HG03280 (cell line): ENCODE measurements around the gene TBC1D17.

Experiments used
- ATAC-seq: cut with Tn5 transposase; IDR thresholded peaks from one replicate; pipeline ENCODE4 v1.9.1; 2021; ENCODE audit warnings: mild to moderate bottlenecking, moderate library complexity; ENCODE audit not compliant: unreplicated experiment

Gene TBC1D17

DNA sequence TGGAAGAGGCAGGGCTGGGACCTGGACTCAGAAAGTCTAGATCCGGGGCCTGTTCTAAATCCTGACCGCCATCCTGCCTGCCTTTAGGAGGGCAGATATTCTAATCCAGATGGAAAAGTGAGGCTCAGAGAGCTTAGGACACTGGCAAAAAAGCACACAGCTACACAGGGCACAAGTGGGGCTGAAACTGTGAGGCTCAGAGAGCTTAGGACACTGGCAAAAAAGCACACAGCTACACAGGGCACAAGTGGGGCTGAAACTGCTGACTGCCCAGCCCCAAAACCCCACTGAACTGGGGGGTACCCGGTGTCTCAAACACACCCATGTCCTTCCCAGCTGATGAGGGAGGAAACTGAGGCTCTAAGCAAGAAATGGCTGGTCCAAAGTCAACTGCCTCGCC is 2.3 kb upstream of the TBC1D17 start:
- no peak for ATAC-seq

DNA sequence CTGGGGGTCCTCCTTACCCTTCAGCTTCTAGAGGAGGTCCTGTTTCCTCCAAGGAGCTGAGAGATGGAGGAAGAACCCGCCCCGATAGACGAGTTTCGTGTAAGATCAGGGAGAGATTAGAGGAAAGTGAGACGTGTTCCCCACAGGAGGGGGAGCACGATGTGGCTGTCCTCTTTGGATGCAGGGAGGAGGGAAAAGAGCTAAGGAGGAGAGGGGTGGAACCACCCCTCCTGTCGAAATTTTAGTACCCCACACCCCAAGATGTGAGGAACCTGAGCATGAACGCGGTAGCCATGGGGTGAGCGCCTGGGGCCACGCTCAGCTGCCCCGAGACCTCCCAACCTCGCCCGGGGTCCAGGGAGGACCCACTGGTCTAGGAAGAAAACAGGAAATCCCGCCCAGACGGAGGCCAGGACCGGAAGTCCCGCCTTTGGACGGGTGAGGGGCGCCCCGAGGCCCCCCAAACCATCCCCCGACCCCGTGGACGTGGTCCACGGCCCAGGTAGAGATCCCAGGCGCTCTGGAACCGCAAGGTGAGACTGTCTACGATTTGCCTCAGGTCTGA is 1.6 kb upstream of the TBC1D17 start:
- no peak for ATAC-seq

GRCh38 chr19:49876422-49877019 is 981 bp upstream of the TBC1D17 start:
- ATAC-seq = peak; percentile 49

DNA sequence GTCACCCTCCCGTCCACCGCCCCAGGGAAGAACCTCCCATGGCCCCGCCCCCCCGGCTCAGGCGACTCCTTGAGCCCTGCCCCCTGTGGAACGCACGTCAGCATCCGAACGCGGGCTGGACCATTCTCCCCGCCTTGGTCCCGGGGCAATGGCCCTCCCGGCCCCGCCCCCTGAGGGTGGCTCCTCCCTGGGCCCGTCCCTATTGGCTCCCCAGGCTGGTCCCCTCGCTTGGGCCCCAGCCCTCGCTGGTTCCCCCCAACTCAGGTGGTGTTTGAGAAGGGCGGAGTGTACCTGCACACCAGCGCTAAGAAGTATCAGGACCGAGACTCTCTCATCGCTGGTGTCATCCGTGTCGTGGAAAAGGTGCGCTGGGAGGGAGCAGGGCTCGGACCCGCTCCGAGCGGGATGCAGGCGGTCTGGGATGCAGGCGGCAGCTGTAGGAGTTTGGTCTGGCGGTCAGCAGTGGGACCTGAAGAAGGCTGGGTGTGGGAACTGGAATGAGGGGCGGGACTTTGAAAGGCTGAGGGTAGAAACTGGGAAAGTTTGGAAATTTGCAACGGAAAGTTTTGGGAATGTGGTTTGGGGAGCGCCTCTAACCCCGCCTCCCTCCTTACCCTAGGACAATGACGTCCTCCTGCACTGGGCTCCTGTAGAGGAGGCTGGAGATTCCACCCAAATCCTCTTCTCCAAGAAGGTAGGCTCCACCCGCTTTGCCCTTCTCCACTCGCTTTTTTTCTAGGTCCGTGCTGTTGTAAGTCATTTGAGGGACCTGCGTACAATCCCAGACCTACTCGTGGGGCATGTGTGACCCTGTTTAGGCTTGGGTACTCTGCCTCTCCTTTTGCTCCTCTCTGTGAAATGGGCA is 609 bp downstream of the TBC1D17 start:
- peak; percentile 47 for ATAC-seq

- ATAC-seq = no peak
Measured at GRCh38 chr19:49878744-49879070, 1.2 kb downstream of the TBC1D17 start.

- no peak for ATAC-seq
Measured at GRCh38 chr19:49879243-49879963, 1.9 kb downstream of the TBC1D17 start.

- no peak for ATAC-seq
Measured at GRCh38 chr19:49880162-49880869, 2.8 kb downstream of the TBC1D17 start.

- no peak for ATAC-seq
Measured at GRCh38 chr19:49881186-49881585, 3.7 kb downstream of the TBC1D17 start.

DNA sequence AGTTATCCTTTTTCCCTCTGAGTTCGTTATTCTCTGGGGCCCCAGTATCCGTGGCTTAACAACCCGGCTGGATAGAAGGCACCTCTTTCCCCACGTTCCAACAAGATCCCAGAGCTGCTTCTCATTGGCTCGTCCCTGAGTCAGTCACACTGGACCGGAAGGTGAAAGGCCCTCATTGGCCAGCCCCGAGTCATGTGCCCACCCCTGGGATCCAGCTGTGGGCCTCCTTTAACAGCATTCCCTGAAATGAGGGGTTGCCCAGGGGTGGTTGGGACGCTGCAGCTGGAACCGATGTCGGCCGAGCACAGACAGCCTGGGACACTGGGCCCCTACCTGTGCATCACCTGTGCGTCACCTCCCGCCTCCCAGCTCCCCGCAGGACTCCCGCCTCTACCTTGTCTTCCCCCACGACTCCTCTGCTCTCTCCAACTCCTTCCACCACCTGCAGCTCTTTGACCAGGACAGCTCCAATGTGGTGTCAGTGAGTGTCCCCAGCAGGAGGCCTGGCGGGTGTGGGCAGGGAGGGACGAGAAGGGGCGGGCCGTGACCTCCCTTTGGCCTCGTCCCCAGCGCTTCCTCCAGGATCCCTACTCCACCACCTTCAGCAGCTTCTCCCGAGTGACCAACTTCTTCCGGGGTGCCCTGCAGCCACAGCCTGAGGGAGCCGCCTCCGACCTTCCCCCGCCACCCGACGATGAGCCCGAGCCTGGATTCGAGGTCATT is 4.3 kb downstream of the TBC1D17 start:
- no peak for ATAC-seq

- ATAC-seq = no peak
Measured at GRCh38 chr19:49882643-49883042, 5.1 kb downstream of the TBC1D17 start.

DNA sequence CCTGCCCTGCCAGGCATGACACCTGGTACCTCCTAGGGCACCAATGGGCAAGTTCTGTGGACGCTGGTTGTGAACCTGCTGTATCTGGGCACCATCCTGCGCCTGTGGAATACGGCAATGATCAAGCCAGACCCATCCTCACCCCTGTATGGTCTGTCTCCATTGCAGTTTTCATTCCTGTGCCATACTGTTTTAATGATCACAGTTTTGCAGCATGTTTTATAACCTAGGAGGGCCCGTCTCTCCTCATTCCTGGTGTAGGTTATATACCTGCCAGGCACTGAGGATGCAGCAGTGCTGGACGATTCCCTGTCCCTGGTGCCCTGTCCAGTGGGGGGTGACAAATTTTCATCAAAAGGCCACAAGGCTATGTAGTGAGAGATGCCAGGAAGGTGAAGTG is 5.6 kb downstream of the TBC1D17 start:
- no peak for ATAC-seq

- no peak for ATAC-seq
Measured at GRCh38 chr19:49884109-49884508, 6.6 kb downstream of the TBC1D17 start.

DNA sequence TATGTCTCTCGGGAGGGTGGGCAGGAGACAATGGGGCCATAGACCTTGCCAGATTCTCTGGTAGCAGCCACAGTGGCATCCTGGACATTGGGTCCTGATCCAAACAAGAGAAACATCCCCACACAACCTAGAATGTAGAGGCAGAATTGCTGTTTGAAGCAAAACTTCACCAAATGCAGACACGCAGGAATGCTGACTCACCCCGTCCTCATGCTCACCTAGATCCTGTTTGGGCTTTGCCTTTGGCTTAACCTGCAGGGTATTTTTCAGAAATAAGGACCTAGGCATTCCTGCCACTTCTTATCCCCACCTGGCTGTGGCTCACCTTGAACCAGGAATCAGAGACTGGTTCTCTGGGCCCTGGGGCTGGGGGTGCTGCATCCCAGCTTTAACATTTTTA is 7.3 kb downstream of the TBC1D17 start:
- no peak for ATAC-seq

DNA sequence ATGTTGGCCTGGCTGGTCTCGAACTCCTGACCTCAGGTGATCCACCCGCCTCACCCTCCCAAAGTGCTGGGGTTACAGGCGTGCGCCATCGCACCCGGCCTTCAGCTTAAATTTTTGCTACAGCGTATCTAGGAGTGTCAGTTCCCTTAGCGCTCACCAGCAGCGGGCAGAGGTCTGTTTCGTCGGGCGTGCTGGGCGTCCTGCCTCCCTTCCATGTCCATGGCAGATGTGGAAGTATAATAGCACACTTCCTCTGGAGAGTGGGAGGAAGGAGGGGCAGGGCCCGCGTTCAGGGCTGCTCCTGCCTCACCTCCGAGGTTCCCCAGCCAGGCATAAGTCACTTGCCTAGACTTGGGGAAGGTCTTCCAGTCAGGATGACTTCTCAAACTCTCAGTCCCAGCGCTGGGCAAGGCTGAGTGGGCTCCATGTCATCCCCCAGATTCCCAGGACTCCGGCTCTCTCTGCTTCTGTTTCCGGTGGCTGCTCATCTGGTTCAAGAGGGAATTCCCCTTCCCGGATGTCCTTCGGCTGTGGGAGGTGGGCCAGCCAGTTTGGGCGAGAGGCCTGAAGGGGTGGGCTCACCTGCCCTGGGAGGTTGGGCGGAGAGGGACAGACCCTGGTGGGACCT is 9.6 kb downstream of the TBC1D17 start:
- ATAC-seq = no peak

- ATAC-seq = no peak
Measured at GRCh38 chr19:49887665-49888509, 10.4 kb downstream of the TBC1D17 start.

DNA sequence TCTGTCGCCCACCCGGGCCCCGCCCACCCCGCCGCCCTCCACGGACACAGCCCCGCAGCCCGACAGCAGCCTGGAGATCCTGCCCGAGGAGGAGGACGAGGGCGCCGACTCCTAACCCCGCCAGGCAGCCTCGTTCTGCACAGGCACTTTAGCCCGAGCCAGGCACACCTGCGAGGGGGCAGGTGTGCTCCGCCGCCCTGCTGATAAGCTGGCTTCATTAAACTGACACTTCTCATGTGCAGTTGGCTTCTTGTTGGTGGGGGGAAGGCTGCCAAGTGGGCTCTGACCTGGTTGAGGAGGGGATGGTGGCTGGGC is 11.0 kb downstream of the TBC1D17 start:
- no peak for ATAC-seq

DNA sequence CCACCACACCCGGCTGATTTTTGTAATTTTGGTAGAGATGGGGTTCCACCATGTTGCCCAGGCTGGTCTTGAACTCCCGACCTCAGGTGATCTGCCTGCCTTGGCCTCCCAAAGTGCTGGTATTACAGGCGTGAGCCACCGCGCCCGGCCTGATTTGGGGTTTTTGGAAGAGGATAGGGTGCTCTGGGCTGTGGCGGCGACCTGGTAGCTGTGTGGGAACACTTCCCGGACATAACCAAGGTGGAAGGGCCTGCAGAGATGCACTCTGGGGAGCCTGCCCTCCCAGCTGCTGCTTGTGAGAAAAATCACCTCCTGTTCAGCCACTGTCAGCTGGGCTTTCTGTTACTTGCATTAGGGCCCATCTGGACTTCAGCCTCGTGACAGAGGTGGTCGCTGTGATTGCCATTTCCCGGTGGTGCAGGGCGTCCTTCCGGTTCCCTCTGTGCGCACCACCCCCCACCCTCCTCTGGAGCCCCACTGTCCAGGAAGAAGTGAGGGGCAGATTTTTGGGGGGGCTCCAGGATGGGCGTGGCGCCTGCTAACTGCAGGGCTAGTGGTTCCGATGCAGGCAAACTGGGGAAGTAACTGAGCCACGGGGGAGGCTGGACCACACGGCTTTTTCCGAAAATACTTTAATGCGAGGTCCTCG is 11.7 kb downstream of the TBC1D17 start:
- no peak for ATAC-seq

DNA sequence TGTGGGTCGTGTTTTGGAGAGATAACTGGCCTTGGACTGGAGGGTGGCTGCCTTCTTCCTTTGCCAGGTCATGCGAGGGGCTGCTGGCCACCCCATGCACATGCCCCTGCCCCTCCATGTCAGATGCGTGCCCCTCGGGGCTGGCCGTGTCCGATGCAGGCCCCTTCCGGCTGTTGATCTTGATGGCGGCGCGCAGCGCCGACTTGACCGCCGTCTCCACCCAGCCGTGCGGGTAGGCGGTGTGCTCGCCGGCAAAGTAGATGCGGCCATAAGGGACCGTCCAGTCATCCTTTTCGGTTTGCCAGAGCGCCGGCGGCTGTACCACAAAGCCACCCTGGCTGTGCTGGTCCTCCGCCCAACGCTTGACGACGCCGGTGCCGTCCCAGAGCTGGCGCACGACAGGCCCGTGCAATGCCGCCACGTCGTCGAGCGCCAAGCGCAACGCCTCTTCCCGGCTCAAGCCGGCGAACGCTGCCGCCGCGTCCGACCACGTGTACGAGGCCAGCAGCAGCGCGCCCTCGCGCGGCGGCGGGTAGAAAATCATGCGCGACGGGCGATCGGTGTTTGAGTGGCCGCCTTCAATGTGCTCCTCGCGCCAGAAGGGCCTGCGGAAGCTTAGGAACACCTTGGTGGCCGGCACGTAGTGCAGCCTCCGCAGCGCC is 12.3 kb downstream of the TBC1D17 start:
- no peak for ATAC-seq
